HG03571 (cell line): ENCODE measurements around the gene SSR1.
"Not testable (repeated sequence)": the region's sequence is repeated elsewhere in the genome, so short reads cannot be mapped to it uniquely, and the experiment has no call there.

ENCODE experiments used
- ATAC-seq: cut with Tn5 transposase; IDR thresholded peaks from one replicate; pipeline ENCODE4 v1.9.1; 2021; ENCODE audit not compliant: unreplicated experiment

Gene SSR1

DNA sequence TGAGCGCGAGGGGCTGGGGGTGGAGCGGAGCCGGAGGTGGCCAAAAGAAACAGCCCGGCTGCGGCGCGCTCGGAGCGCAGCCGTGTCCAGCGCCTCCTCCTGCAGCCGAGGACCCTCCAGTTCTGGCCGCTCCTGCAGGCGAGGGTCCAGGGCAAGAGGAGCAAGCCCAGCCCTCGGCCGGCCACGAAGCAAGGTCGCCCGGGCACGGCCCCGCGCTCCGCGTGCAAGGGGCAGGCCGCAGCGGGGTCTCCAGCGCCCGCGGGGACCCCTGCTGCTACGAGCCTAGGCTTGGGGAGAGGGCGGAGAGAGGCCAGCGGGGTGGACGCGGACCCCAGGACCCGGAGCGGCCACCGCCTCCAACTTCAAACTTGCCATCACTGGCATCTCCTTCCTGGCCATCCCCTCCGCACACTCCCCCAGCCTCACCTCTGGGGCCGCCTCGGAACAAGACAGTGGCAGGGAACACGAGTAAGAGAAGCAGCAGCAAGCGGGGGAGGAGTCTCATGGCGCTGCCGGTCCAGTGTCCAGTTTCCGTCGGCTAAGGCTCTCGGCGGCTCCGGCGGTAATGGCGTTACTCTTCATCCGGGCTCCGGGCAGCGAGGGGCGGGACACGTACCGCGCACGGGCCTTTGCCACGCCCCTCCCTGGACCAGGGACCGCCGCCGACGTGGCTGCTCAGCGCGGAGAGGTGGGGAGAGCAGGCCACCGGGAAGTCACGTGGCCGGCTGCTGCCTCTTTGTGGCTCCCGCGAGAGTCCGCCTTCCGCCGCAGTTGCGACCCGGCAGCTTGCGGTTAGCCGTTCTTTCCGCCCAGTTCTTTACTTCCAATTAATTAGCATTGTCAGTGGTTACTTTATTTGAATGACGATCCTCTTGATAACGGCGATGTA, at the start of gene SSR1:
Gene SSR1, minus strand, starts transcription at position 584 of the 889 bp plus-strand sequence. Its CDS starts 79 bp downstream, at position 505.
- peak; percentile 99 for ATAC-seq

DNA sequence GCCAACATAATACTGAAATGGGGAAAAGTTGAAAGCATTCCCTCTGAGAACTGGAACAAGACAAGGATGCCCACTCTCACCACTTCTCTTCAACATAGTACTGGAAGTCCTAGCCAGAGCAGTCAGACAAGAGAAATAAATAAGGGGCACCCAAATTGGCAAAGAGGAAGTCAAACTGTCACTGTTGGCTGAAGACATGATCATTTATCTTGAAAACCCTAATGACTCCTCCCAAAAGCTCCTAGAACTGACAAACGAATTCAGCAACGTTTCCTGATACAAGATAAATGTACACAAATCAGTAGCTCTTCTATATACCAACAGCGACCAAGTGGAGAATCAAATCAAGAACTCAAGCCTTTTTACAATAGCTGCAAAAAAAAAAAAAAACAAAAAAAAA, 38.9 kb upstream of the SSR1 start:
- ATAC-seq: not testable (repeated sequence)

DNA sequence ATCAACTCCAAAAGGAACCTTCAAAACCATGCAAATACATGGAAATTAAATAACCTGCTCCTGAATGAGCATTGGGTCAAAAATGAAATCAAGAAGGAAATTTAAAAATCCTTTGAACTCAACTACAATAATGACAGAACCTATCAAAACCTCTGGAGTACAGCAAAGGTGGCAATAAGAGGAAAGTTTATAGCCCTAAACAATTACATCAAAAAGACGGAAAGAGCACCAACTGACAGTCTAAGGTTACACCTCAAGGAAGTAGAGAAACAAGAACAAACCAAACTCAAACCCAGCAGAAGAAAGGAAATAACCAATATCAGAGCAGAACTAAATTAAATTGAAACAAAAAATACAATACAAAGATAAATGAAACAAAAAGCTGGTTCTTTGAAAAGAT, 37.6 kb upstream of the SSR1 start:
- not testable (repeated sequence) for ATAC-seq

DNA sequence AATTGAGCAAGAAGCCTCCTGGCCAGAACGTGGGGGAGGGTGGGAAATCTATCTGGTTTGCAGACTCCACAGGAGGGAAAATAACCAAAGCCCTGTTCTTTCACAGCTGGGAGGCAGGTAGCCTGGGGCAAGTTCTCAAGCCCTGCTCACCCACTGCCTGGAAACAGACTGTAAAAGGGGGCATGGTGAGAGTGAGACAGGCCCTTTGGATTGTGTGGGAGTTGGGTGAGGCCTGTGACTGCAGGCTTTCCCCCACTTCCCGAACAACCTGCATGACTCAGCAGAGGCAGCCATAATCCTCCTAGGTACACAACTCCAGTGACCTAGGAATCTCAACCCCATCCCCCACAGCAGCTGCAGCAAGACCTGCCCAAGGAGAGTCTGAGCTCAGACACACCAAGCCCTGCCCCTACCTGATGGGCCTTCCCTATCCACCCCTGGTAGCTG, 34.6 kb upstream of the SSR1 start:
- ATAC-seq: not testable (repeated sequence)

DNA sequence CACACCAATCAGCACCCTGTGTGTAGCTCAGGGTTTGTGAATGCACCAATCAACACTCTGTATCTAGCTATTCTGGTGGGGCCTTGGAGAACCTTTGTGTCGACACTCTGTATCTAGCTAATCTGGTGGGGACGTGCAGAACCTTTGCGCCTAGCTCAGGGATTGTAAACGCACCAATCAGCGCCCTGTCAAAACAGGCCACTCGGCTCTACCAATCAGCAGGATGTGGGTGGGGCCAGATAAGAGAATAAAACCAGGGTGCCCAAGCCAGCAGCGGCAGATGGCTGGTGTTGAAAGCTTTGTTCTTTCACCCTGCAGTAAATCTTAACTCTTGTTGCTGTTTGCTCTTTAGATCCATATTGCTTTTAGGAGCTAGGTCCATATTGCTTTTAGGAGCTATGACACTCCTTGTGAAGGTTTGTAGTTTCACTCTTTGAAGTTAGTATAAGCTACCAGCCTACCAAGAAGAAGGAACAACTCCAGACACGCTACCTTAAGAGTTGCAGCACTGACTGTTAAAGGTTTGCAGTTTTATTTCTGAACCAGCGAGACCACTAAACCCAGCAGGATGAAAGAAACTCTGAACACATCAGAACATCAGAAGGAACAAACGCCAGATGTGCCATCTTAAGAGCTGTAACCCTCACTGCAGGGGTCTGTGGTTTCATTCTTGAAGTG, 31.9 kb upstream of the SSR1 start:
- not testable (repeated sequence) for ATAC-seq

DNA sequence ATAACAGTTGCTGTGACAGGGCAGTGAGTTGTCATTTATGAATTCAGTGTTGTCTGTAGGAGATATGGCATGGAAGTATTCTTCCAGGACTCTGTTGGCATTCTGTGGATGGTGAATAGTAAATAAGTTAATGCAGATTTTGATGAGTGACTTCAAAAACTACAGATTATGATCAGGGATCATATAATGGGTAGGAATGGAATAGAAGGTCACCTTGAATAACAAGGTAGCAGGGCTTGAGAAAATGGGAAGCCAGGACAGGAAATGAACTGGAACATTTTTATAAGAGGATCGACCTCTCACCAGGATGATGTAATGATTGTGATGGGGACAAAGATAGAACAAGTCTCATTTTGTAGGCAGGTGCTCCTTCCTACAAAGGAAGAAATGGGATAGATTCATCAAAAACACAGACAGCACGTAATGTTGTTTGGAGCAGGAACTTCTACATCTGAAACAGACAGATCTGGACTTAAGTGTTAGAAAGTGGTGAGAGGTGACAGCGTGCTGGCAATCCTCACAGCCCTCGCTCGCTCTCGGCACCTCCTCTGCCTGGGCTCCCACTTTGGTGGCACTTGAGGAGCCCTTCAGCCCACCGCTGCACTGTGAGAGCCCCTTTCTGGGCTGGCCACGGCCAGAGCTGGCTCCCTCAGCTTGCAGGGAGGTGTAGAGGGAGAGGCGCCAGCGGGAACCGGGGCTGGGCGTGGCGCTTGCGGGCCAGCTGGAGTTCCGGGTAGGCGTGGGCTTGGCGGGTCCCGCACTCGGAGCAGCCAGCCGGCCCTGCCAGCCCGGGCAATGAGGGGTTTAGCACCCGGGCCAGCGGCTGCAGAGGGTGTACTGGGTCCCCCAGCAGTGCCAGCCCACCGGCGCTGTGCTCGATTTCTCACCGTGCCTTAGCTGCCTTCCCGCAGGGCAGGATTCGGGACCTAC, 30.8 kb upstream of the SSR1 start:
- ATAC-seq: no peak

DNA sequence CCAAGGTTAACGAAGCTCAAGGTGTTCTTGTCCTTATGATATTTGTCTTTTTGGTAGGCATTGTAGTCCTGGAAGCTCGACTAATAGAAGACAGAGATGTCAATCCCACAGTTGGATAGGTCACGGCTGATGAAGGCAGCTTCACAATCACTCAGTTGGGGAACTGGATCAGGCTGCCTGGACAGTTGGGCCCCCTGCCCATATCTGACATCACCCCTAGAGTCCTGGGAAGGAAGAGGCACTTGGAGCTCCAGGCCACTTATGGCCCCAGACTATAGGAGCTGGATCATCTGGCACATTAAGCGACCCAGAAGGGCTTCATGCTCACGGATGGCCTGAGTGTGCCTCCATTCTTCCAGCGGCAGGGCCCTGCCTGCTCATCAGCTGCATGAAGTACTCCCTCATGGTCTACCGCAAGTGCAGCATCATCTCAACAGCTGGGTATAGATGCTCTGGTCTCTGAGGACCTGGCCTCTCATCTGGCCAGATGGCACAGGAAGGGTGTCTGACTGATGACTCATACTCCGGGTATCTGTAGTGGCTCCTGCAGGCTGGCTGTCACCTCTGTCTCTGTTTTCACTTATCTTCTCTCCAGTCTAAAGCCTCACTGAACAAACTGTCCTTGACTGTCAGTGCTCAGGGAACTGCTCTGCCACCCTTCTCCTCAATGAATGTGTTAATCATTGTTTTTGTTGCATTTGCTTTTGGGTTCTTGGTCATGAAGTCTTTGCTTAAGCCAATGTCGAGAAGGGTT, 29.2 kb upstream of the SSR1 start:
- no peak for ATAC-seq

DNA sequence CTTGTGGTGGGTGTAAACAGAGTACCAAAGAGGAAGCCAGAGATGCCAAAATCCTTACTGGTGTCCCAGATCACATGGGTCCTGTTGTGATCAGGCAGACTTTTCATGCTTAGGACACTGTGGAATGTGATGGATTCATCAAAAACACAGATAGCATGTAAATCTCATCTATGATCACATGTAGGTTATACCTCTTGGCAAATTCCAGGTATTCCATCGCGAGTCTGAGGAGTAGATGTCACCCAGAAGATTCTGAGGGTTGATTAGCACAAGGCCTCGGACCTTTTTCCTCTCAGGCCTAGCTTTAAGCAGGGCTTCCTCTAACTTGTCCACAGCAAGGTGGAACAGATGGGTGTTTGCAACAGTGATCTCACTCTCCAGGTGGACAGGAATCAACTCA, 28.3 kb upstream of the SSR1 start:
- ATAC-seq: no peak

DNA sequence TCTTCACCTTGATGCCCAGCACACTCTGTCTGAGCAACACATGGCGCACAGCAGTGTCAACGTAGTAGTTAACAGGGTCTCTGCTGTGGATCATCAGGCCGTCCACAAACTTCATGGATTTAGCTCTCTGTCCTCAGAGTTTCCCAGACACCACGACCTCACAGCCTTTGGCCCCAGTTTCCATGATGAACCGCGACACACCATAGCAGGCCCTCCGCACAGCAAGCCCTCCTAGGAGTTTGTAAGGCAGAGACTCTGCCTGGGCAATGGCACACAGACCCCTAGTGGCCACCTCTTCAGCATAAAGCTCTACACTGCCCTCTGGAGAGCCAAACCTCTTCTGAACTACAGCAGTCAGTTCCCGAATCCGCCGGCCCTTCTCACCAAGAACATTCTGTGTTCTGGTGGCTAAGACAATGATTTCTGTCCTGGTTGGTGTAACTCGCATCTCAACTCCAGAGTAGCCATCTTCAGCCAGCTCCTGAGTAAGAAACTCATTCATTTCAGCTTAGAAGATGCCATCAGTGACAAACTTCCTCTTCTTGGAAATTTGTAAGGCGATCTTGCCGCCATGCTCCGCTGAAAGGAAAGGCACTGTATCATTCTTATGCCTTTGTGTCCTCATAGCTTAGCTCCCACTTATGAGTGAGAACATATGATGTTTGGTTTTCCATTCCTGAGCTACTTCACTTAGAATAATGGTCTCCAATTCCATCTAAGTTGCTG, 26.2 kb upstream of the SSR1 start:
- ATAC-seq: not testable (repeated sequence)

DNA sequence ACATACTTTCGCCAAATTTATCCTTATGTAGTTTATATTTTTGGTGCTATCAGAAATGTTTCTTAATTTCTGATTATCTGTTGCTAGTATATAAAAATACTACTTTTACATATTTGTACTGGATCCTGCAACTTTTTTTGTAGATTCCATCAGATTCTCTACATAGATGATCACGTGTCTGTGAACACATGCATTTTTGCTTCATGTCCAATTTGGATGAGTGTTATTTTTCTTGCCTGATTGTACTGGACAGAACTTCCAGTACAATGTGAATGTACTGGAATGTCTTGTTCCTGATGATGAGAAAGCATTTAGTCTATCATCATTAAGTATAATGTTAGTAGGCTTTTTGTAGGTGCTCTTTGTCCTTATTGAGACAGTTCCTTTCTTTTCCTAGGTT, 25.0 kb upstream of the SSR1 start:
- ATAC-seq: no peak

DNA sequence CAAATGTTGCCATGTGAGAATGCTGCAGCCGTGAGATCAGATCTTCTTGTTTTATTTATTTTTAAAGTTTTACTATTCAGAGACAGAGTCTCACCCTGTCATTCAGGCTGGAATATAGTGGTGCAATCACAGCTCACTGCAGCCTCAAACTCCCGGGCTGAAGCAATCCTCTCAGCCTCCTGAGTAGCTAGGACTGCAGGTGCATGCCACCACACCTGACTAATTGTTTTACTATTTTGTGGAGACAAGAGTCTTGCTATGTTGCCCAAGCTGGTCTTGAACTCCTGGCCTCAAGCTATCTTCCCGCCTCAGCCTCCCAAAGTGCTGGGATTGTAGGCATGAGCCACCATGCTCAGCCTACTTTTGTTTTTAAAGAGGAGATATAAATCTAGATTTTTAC, 22.5 kb upstream of the SSR1 start:
- ATAC-seq: no peak

DNA sequence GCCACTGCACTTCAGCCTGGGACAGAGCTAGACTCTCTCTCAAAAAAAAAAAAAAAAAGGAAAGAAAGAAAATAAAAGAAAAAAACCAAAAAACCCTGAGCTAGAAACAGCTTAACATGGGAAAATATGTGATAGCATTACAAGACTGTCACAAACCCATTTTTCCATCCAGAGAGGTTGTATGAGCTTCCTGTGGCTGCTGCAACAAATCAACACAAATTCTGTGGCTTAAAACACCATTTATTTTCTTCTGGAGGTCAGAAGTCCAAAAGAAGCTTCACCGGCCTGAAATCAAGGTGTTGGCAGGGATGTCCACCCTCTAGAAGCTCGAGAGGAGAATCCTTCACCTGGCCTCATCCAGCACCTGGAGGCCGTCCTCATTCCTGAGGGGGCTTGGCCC, 21.7 kb upstream of the SSR1 start:
- ATAC-seq: no peak

DNA sequence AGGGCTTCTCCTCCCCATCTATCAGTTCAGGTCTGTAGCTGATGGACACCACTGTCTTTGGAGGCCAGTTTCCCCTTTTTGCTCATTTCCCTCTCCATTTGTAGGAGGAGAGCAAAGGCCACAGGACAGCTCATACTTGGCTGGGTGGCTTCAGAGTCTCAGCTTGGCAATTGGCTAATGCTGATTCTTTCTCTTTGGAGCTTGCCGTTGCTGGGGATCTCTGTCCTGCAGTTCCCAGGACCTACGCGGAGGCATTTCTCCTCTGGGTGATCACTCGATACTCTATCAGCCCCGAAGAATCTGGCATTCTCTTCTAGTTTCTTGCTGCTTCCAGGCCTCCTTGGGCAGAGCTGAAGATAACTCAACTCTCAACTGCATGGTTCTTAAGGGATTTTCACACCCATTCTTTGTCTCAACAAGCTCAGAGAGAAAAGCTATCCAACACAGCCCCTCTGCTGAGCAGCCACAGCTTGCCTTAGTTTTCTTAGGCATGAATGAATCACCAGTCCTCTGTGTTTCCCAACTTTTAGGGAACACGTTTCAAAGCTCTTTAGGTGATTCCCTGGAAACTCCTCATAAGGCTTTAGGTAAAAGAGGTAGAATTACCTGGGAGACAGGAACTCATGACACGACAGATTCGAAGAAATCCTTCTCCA, 19.2 kb upstream of the SSR1 start:
- ATAC-seq: no peak

DNA sequence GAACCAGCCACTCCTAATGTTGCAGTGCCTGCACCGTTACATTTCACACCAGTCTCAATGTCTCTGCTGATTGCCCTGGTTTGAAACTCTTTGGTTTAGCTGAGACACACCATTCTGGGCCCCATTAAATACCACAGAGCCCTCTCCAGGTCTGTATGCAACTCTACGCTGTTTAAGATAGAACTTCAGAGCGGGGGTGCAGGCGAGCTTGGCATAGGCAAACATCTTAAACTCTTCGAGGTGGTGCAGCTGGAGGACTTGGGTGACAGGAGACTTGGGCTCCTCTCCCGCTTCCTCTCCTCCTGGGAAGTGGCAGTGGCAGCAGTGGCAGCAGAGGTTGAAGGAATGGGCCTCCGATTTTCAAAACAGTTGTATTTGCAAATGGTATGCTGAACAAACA, 18.5 kb upstream of the SSR1 start:
- no peak for ATAC-seq

DNA sequence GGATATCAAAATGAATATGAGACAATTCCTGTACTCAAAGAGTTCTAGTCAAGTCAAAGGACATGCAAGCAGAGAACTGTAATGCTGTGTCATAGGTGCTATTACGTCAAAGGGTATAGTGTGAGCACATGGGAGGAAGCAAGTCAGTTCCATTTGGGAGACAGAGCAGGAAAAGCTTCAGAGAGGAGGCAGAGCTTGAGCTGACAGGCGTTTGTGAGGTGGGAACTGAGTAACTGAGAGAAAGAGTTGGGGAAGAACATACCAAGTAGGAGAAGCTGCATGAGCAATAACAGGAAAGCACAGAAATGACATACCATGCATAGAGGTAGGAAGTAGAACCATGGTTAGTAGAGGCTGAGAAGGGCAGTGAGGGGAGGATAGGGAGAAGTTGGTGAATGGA, 15.2 kb upstream of the SSR1 start:
- ATAC-seq: no peak

DNA sequence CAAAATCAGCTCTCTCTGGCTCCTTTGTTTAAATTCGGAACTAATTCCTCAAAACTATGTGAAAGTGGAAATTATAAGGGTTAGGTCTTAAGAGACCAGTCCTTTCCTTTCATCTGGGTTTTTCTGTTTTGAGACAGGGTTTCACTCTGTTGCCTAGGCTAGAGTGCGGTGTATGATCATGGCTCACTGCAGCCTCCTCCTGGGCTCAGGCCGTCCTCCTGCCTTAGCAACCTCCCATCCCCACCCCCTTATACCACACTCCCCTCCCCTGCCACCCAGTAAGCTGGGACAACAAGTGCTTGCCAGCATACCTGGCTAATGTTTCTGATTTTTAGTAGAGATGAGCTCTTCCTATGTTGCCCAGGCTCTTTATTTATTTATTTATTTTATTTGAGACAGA, 12.8 kb upstream of the SSR1 start:
- ATAC-seq: no peak

DNA sequence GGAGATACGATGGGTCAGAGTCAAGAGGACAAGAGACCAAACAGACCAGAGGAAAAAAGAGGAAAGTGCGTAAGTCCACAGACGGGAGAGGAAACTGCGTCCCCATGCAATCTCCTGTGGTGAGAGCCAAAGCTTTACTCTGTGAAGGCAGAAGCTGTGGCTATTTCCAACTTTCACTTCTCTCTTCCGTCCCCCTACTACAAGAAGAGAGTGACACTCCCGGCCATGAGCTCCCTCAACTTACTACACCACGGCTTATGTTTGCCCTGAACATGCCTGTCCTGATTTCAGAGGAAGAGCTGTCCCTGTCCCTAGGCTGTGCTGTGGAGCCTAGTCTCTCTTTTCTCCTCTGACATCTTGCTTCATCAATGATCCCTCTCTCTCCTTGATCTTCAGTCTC, 11.5 kb upstream of the SSR1 start:
- no peak for ATAC-seq

DNA sequence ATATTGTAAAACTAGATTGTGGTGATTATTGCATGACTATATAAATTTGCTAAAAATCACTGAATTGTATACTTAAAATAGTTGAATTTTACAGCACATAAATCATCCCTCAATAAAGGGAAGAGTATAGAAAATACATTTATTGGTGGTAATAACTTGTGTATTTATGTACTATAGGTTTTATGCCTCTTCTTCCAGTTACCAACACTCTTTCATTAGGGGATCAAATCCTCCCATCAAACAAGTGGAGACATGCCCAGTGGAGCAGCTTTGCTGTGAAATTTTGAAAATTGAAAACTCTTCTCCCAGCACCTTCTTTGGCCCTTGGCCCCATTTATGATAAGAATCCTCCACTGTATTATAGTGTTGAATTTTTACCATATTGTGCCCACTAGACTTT, 10.1 kb upstream of the SSR1 start:
- no peak for ATAC-seq

DNA sequence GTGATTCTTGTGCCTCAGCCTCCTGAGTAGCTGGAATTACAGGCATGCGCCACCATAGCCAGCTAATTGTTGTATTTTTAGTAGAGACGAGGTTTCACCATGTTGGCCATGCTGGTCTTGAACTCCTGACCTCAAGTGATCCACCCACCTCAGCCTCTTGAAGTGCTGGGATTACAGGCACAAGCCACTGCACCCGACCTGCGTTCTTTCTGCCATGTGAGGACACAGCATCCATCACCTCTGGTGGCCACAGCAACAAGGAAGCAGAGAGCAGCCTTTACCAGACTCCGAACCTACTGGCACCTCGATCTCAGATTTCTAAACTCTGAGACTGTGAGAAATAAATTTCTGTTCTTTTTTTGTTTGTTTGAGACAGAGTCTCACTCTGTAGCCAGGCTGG, 8.9 kb upstream of the SSR1 start:
- not testable (repeated sequence) for ATAC-seq
